OCI-M1 (cell line): Measurements from ENCODE around the gene USP54.

Source experiments
- DNase-seq: peaks from one replicate; lab custom pipeline; 2025; lab: John Stamatoyannopoulos, UW

The USP54 gene

DNA sequence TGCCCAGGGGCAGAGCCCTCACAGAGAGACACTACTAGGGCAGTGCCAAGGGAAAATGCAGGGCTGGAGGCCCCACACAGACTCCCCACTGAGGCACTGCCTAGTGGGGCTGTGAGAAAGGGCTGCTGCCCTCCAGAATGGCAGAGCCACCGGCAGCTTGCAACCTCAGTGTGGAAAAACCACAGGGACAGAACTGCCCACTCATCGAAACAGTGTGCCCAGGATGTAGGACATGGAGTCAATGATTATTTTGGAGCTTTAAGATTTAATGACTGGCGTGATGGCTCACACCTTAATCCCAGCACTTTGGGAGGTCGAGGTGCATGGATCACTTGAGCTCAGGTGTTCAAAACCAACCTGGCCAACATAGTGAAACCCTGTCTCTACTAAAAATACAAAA, 130.2 kb downstream of the USP54 start:
- no peak for DNase-seq

GRCh38 chr10:73459683-73460314, 131.3 kb downstream of the USP54 start:
- DNase-seq = no peak

DNA sequence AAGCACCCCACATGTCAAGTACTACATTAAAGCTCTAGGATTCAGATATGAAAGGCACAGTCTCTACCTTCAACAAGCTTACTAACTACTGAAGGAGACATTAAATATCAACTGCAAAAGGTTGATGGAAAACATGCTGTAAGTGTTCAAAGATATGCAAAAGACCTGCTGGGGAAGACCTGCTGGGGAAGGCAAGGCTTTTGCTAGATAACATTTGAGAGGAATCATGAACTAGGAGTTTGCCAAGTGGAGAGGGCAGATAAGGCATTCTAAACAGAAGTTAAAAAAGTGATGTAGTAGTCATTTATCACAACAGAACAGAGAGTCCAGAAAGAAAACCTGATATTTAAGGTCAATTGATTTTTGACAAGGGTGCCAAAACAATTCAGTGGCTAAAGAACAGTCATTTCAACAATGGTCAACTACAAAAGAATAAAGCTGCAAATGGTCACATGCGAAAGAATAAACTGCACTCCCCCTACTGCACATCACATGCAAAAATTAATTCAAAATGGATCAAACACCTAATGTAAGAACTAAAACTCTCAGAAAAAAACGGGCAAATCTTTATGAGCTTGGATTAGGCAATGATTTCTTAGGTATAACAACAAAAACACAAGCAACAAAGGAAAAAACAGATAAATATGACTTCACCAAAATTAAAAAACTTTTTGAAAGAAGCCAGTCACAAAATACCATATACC, 134.8 kb downstream of the USP54 start:
- peak; percentile 98 for DNase-seq

- no peak for DNase-seq
Measured at GRCh38 chr10:73449113-73449512, 142.0 kb downstream of the USP54 start.

- no peak for DNase-seq
Measured at GRCh38 chr10:73448384-73448783, 142.8 kb downstream of the USP54 start.
